Spinal cord (tissue), 10 donors: ENCODE measurements around the gene MAJIN. TPM values are rescaled to one million over a fixed set of nuclear protein-coding genes. Genes with fewer than 3 reads are reported as not detected.

Source experiments
- DNase-seq, 6 donors: peaks; one replicate each; pipeline versions ENCODE4 v3.0.0 to v3.0.0-alpha.2; 2013 to 2015; ENCODE audit warnings: low spot score in 6 of 6, low read depth in 4 of 6
- H3K27ac ChIP-seq: one replicate; pipeline ENCODE4 v1.5.1; 2013; ENCODE audit warnings: low read depth, low read length, control low read depth
- H3K27me3 ChIP-seq: one replicate; pipeline ENCODE4 v1.6.1; 2013; ENCODE audit warnings: low read length; ENCODE audit not compliant: control insufficient read depth, insufficient read depth
- H3K36me3 ChIP-seq: one replicate; pipeline ENCODE4 v1.6.1; 2013; ENCODE audit warnings: low read length; ENCODE audit not compliant: control insufficient read depth, insufficient read depth
- H3K4me1 ChIP-seq: one replicate; pipeline ENCODE4 v1.6.1; 2013; ENCODE audit warnings: low read length; ENCODE audit not compliant: control insufficient read depth, insufficient read depth
- H3K4me3 ChIP-seq: one replicate; pipeline ENCODE4 v1.5.1; 2013; ENCODE audit warnings: low read depth, low read length, control low read depth
- H3K9me3 ChIP-seq: one replicate; pipeline ENCODE4 v1.6.1; 2013; ENCODE audit warnings: low read length; ENCODE audit not compliant: control insufficient read depth, insufficient read depth
- whole genome bisulfite sequencing: methylation state at CpG from one replicate; pipeline ENCODE4 v1.1.5; 2013; ENCODE audit warnings: missing lambda C conversion rate; ENCODE audit not compliant: insufficient coverage; 5-methylcytosine and 5-hydroxymethylcytosine counted together
- polyA plus RNA-seq, 2 donors: library from polyadenylated mRNA; unstranded; fragments of 120-200 nt; gene quantifications; one replicate each; pipeline ENCODE4 v1.2.1, GENCODE V29; 2013; ENCODE audit not compliant: insufficient read length in 2 of 2
- small RNA-seq: library from RNA; depleted of rRNA; stranded (forward); fragments of <200 nt; gene quantifications from one replicate; pipeline ENCODE3, GENCODE V24; 2014; ENCODE audit warnings: low replicate concordance
- total RNA-seq, 2 donors: library from RNA; depleted of rRNA in 1 of 2; stranded (reverse); fragments of 120-200 nt in 1 of 2; fragments of >200 nt in 1 of 2; gene quantifications; one replicate each; pipeline versions ENCODE4 v1.2.3 to v1.2.4, GENCODE V29; 2013 to 2014
- donor health status: healthy.

The MAJIN gene
- total and polyA plus RNA-seq, 4 donors: 0.42 to 0.50 TPM; not detected in 2

DNA sequence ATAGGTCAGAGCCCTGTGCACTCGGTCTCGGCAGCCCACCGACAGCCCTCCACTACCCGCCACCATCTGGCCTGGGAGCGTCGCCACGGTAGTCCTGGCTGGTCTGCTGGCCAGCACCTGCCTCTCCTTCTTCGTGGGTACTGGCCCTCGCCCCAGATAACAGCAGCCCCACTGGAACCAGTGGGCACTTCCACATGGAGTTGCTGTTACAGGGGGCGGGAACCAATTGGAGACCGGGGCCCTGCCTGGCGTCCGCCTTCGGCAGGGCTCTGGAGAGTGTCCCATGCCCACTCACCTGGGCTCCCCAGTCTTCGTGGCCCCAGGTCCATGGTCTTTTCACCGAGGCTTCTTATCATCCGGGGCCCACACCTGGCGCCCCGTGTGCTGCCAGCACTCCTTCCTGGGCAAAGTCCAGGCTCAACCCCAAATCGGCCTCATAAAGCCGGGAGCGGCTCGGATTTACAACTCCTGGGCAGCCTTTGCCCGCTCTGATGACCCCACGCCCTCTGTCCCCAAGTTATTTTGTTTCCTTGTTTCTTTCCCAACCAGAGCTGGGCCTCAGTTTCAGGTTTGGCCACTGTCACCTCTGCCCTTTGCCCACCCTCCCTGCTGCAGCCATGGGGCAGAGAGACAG lies 80.6 kb downstream of the MAJIN start:
- Histone ChIP-seq H3K4me1 (peaks cover 12% of the 10 kb centered on the region), H3K36me3 (peaks cover 31% of the 10 kb centered on the region), H3K9me3 (no peaks in the 10 kb centered on the region), H3K27ac (no peak overlapping the region), H3K27me3 (no peaks in the 10 kb centered on the region), H3K4me3 (no peak overlapping the region)
- no peak for DNase-seq
- 85% methylated on average over 25 of the region's 25 CpGs for WGBS

DNA sequence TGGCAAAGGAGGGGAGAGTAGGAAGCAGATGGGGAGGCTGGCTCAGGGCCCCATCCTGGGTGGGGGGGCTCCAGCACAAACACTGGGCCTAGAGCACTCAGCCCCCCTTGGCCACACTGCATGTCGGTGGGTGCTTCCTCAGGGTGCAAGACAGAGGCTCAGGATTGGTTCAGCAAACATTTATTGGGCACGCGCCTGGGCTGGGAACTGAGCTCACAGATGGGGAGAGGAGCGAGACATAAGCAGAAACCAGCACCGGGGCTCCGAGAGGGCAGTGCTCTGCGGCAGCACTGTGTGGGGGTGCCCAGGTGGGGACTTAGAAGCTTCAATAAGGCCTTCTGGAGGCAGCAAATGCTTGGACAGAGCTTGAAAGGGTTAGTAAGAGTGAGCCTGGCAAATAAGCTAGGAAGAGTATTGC lies 81.4 kb downstream of the MAJIN start:
- Histone ChIP-seq H3K27me3 (no peaks in the 10 kb centered on the region), H3K4me3 (no peak overlapping the region), H3K4me1 (peaks cover 12% of the 10 kb centered on the region), H3K27ac (no peak overlapping the region), H3K36me3 (peaks cover 23% of the 10 kb centered on the region), H3K9me3 (no peaks in the 10 kb centered on the region)
- 76% methylated on average over 7 of the region's 7 CpGs for WGBS
- DNase-seq: peak in 1 of 6 donors; percentile 48

DNA sequence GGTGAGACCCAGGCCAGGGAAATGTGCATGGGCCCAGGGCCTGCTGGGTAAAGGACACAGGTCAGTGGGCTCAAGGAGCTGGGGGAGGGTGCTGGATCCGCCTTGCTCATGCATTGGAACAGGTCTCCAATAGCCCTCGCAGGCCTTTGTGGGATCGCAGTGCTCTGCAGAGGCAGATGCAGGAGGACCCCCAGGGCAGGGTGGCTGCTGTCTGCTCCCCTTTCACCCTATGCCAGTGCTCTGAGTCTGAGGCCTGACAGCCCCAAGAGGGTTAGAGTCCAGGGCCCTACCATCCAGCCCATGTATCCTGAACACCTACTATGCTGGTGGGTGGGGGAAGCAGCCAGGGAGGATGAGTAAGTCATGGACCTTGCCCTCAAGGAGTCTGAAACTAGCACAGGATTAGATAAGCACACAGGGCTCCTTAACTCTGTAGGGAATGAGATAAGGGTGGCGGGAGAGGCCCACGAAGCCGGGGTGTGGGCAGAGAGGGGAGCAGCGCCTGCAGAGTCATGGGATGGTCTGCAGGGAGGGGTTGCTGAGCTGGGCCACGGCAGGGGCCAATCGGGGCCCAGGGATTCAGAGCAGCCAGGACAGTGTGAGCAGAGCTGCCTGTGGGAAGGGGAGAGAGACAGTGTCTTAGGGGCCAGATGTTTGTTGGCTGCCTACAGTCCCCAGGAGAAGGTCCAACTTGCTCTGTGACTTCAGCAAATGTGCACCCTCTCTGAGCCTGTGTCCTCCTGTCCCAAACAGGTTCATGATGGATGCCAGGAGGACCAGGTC lies 83.0 kb downstream of the MAJIN start:
- WGBS: 62% methylated on average over 9 of the region's 9 CpGs
- peaks cover 12% of the 10 kb centered on the region for H3K4me1 ChIP-seq
- no peaks in the 10 kb centered on the region for H3K27me3 ChIP-seq
- no peak for DNase-seq
- H3K9me3 ChIP-seq: no peaks in the 10 kb centered on the region
- H3K36me3 ChIP-seq: peaks cover 7% of the 10 kb centered on the region
- no peak overlapping the region for H3K27ac ChIP-seq
- no peak overlapping the region for H3K4me3 ChIP-seq

DNA sequence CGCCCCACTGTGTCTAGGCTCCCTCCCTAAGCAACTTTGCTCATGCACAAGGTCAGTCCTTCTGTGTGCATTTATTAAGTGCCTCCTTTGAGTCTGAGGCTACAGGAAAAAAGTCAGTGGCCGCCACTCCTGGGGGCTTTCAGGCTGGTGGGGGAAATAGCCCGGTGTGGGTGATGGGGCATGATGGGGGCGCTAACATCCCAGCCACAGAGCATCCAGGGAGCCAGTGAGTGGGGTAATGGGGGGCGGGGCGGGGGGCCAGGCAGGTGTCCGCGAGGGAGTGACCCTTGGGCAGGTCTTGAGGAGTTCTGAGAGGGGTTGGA lies 83.5 kb downstream of the MAJIN start:
- Histone ChIP-seq H3K27me3 (no peaks in the 10 kb centered on the region), H3K4me1 (peaks cover 12% of the 10 kb centered on the region), H3K36me3 (peaks cover 1% of the 10 kb centered on the region), H3K27ac (no peak overlapping the region), H3K4me3 (no peak overlapping the region), H3K9me3 (no peaks in the 10 kb centered on the region)
- no peak for DNase-seq
- 72% methylated on average over 8 of the region's 8 CpGs for WGBS

Small RNAs within 50 kb of the gene (small RNA-seq; reads per million reads assigned to genes)
- gene MIR6749 (not detected), gene MIR6750 (not detected), gene MIR6879 (not detected)

Other genes starting within 250 kb of the MAJIN start
- gene NRXN2, start 248.9 kb downstream of the MAJIN start, total RNA-seq: 100 to 1,000 TPM in 1 of 2 donors, 10 to 100 TPM in 1; 68.0 to 145 TPM
- 100 to 1,000 TPM; 415 to 424 TPM for gene NRXN2, start 248.9 kb downstream of the MAJIN start, polyA plus RNA-seq
- 10 to 100 TPM; 18.8 to 23.7 TPM for gene RASGRP2, start 228.0 kb downstream of the MAJIN start, total RNA-seq
- 10 to 100 TPM; 58.7 to 87.3 TPM for gene RASGRP2, start 228.0 kb downstream of the MAJIN start, polyA plus RNA-seq
- 10 to 100 TPM in 1 of 2 donors, 1 to 10 TPM in 1; 9.7 to 13.6 TPM for gene PYGM, start 212.1 kb downstream of the MAJIN start, total RNA-seq
- gene PYGM, start 212.1 kb downstream of the MAJIN start, polyA plus RNA-seq: 10 to 100 TPM in 1 of 2 donors, 1 to 10 TPM in 1; 8.3 to 13.3 TPM
- 100 to 1,000 TPM; 102 to 118 TPM for gene SF1, start 193.6 kb downstream of the MAJIN start, total RNA-seq
- gene SF1, start 193.6 kb downstream of the MAJIN start, polyA plus RNA-seq: 100 to 1,000 TPM; 286 to 377 TPM
- 10 to 100 TPM; 15.3 to 26.3 TPM for gene MAP4K2, start 168.9 kb downstream of the MAJIN start, total RNA-seq
- 10 to 100 TPM; 36.0 to 47.7 TPM for gene MAP4K2, start 168.9 kb downstream of the MAJIN start, polyA plus RNA-seq
- gene MEN1, start 161.6 kb downstream of the MAJIN start, total RNA-seq: 10 to 100 TPM; 12.4 to 17.6 TPM
- 10 to 100 TPM; 39.3 to 46.7 TPM for gene MEN1, start 161.6 kb downstream of the MAJIN start, polyA plus RNA-seq
- gene CDC42BPG, start 127.5 kb downstream of the MAJIN start, total RNA-seq: 1 to 10 TPM in 1 of 2 donors, under 1 TPM in 1; 0.59 to 2.0 TPM
- gene CDC42BPG, start 127.5 kb downstream of the MAJIN start, polyA plus RNA-seq: 1 to 10 TPM in 1 of 2 donors, under 1 TPM in 1; 0.43 to 1.5 TPM
- gene EHD1, start 93.5 kb downstream of the MAJIN start, total RNA-seq: 10 to 100 TPM; 40.9 to 75.8 TPM
- gene EHD1, start 93.5 kb downstream of the MAJIN start, polyA plus RNA-seq: 100 to 1,000 TPM in 1 of 2 donors, 10 to 100 TPM in 1; 82.4 to 102 TPM
- gene ATG2A, start 54.9 kb downstream of the MAJIN start, total RNA-seq: 10 to 100 TPM in 1 of 2 donors, 1 to 10 TPM in 1; 8.1 to 14.7 TPM
- 10 to 100 TPM; 26.0 to 26.8 TPM for gene ATG2A, start 54.9 kb downstream of the MAJIN start, polyA plus RNA-seq
- gene PPP2R5B, start 47.4 kb downstream of the MAJIN start, total RNA-seq: 10 to 100 TPM; 26.3 to 40.0 TPM
- 10 to 100 TPM; 96.4 to 99.8 TPM for gene PPP2R5B, start 47.4 kb downstream of the MAJIN start, polyA plus RNA-seq
- 1 to 10 TPM in 1 of 2 donors, under 1 TPM in 1; 0.59 to 3.5 TPM for gene GPHA2, start 36.2 kb downstream of the MAJIN start, total RNA-seq
- 1 to 10 TPM in 1 of 2 donors, not detected in 1; 1.9 TPM for gene GPHA2, start 36.2 kb downstream of the MAJIN start, polyA plus RNA-seq
- gene BATF2, start 24.9 kb upstream of the MAJIN start, total RNA-seq: under 1 TPM; 0.99 TPM
- gene BATF2, start 24.9 kb upstream of the MAJIN start, polyA plus RNA-seq: 1 to 10 TPM in 1 of 2 donors, under 1 TPM in 1; 0.76 to 1.0 TPM
- gene ARL2, start 42.1 kb upstream of the MAJIN start, total RNA-seq: 100 to 1,000 TPM in 1 of 2 donors, 10 to 100 TPM in 1; 75.4 to 120 TPM
- gene ARL2, start 42.1 kb upstream of the MAJIN start, polyA plus RNA-seq: 100 to 1,000 TPM; 119 to 123 TPM
- 10 to 100 TPM; 14.4 to 25.7 TPM for gene SNX15, start 55.3 kb upstream of the MAJIN start, total RNA-seq
- gene SNX15, start 55.3 kb upstream of the MAJIN start, polyA plus RNA-seq: 10 to 100 TPM; 30.6 to 32.4 TPM
- gene SAC3D1, start 69.1 kb upstream of the MAJIN start, total RNA-seq: 1 to 10 TPM; 4.0 to 6.4 TPM
- 10 to 100 TPM; 16.5 to 18.0 TPM for gene SAC3D1, start 69.1 kb upstream of the MAJIN start, polyA plus RNA-seq
- 10 to 100 TPM in 1 of 2 donors, 1 to 10 TPM in 1; 7.7 to 25.2 TPM for gene NAALADL1, start 86.4 kb upstream of the MAJIN start, total RNA-seq
- gene NAALADL1, start 86.4 kb upstream of the MAJIN start, polyA plus RNA-seq: 1 to 10 TPM; 5.5 to 8.1 TPM
- 1 to 10 TPM; 5.4 to 8.7 TPM for gene CDCA5, start 111.9 kb upstream of the MAJIN start, total RNA-seq
- gene CDCA5, start 111.9 kb upstream of the MAJIN start, polyA plus RNA-seq: 10 to 100 TPM; 14.1 to 15.0 TPM
- gene ZFPL1, start 112.1 kb upstream of the MAJIN start, total RNA-seq: 10 to 100 TPM; 19.4 to 32.6 TPM
- 10 to 100 TPM; 35.8 to 37.6 TPM for gene ZFPL1, start 112.1 kb upstream of the MAJIN start, polyA plus RNA-seq
- 100 to 1,000 TPM in 1 of 2 donors, 10 to 100 TPM in 1; 91.4 to 122 TPM for gene VPS51, start 124.1 kb upstream of the MAJIN start, total RNA-seq
- 100 to 1,000 TPM; 158 to 165 TPM for gene VPS51, start 124.1 kb upstream of the MAJIN start, polyA plus RNA-seq
- 10 to 100 TPM; 46.6 to 61.8 TPM for gene TM7SF2, start 139.8 kb upstream of the MAJIN start, total RNA-seq
- 100 to 1,000 TPM; 104 to 118 TPM for gene TM7SF2, start 139.8 kb upstream of the MAJIN start, polyA plus RNA-seq
- gene ZNHIT2, start 145.6 kb upstream of the MAJIN start, total RNA-seq: 10 to 100 TPM in 1 of 2 donors, 1 to 10 TPM in 1; 2.7 to 10.7 TPM
- 10 to 100 TPM; 10.2 to 14.0 TPM for gene ZNHIT2, start 145.6 kb upstream of the MAJIN start, polyA plus RNA-seq
- 100 to 1,000 TPM; 174 to 693 TPM for gene FAU, start 150.0 kb upstream of the MAJIN start, total RNA-seq
- gene FAU, start 150.0 kb upstream of the MAJIN start, polyA plus RNA-seq: 100 to 1,000 TPM; 603 to 622 TPM
- gene MRPL49, start 150.2 kb upstream of the MAJIN start, total RNA-seq: 10 to 100 TPM; 36.7 to 55.3 TPM
- 10 to 100 TPM; 42.5 to 45.0 TPM for gene MRPL49, start 150.2 kb upstream of the MAJIN start, polyA plus RNA-seq
- gene SYVN1, start 162.4 kb upstream of the MAJIN start, total RNA-seq: 10 to 100 TPM; 14.3 to 18.3 TPM
- 10 to 100 TPM; 44.2 to 52.6 TPM for gene SYVN1, start 162.4 kb upstream of the MAJIN start, polyA plus RNA-seq
- gene SPDYC, start 198.1 kb upstream of the MAJIN start, total RNA-seq: not detected
- gene SPDYC, start 198.1 kb upstream of the MAJIN start, polyA plus RNA-seq: under 1 TPM in 1 of 2 donors, not detected in 1; 0.17 TPM
- gene CAPN1, start 209.8 kb upstream of the MAJIN start, total RNA-seq: 10 to 100 TPM; 48.0 to 69.5 TPM
- 100 to 1,000 TPM in 1 of 2 donors, 10 to 100 TPM in 1; 99.4 to 115 TPM for gene CAPN1, start 209.8 kb upstream of the MAJIN start, polyA plus RNA-seq